HepG2 (cell line): ENCODE measurements around the gene MIA2. TPM values are rescaled to one million over a fixed set of nuclear protein-coding genes. Genes with fewer than 3 reads are reported as not detected.

Experiments
- FOXK1 ChIP-seq: sonication (generic); formaldehyde crosslinking; IDR thresholded peaks from 2 replicates; pipeline ENCODE4 v1.4.0; 2020; ENCODE audit warnings: low read depth, missing genetic modification reagents, borderline replicate concordance
- MED13 ChIP-seq: sonication (generic); formaldehyde crosslinking; IDR thresholded peaks from 2 replicates; pipeline ENCODE4 v1.5.0; 2020; ENCODE audit warnings: missing genetic modification reagents
- RAD51 ChIP-seq: fragments of 450-650 bp; IDR thresholded peaks from 2 replicates; pipeline ENCODE4 v1.6.1; 2016; ENCODE audit warnings: borderline replicate concordance
- SAFB2 ChIP-seq: sonication (generic); formaldehyde crosslinking; IDR thresholded peaks from 2 replicates; pipeline ENCODE4 v1.5.1; 2020; ENCODE audit warnings: missing genetic modification reagents, low read depth, mild to moderate bottlenecking, borderline replicate concordance
- ZNF274 ChIP-seq: sonication (generic); formaldehyde crosslinking; IDR thresholded peaks from 2 replicates; pipeline ENCODE4 v1.5.1; 2020; ENCODE audit warnings: mild to moderate bottlenecking, missing genetic modification reagents
- ZNF550 ChIP-seq: sonication (generic); formaldehyde crosslinking; IDR thresholded peaks from 2 replicates; pipeline ENCODE4 v1.4.0; 2020; ENCODE audit warnings: mild to moderate bottlenecking, missing genetic modification reagents, borderline replicate concordance
- polyA plus RNA-seq, 8 experiments: library from polyadenylated mRNA; depleted of rRNA in 3 of 8; stranded (reverse) in 7 of 8; unstranded in 1 of 8; fragments of >200 nt; fragmentation: Illumina TruSeq in 4 of 8; extraction: Trizol in 4 of 8; gene quantifications; 2 replicates each; pipeline versions ENCODE4 v1.2.1 to v1.2.3, GENCODE V29; 2011 to 2016; ENCODE audit warnings: low read depth in 4 of 8, missing spikeins in 1 of 8, mixed read lengths in 1 of 8; ENCODE audit not compliant: insufficient read depth in 1 of 8
- total RNA-seq, 5 experiments: library from RNA; depleted of rRNA; stranded (reverse); fragments of >200 nt; fragmentation: Illumina TruSeq; extraction: Trizol; gene quantifications; 2 replicates each; pipeline ENCODE4 v1.2.3, GENCODE V29; 2016; ENCODE audit warnings: low read depth in 1 of 5
- TF ChIP-seq, protein P1 (sequence below): sonication (generic); formaldehyde crosslinking; IDR thresholded peaks from 2 replicates; pipeline ENCODE4 v1.4.0; 2020; ENCODE audit warnings: mild to moderate bottlenecking, missing genetic modification reagents
- TF ChIP-seq, protein P2 (sequence below): sonication (generic); formaldehyde crosslinking; IDR thresholded peaks from 2 replicates; pipeline ENCODE4 v1.5.0; 2020; ENCODE audit warnings: mild to moderate bottlenecking, missing genetic modification reagents
- TF ChIP-seq, protein P3 (sequence below): sonication (generic); formaldehyde crosslinking; IDR thresholded peaks from 2 replicates; pipeline ENCODE4 v1.4.0; 2020; ENCODE audit warnings: missing genetic modification reagents
- TF ChIP-seq, protein P4 (sequence below): sonication (generic); formaldehyde crosslinking; IDR thresholded peaks from 2 replicates; pipeline ENCODE4 v1.8.1; 2023; ENCODE audit warnings: mild to moderate bottlenecking, inconsistent platforms, moderate library complexity, missing genetic modification reagents, borderline replicate concordance
- TF ChIP-seq, protein P5 (sequence below): sonication (generic); formaldehyde crosslinking; IDR thresholded peaks from 2 replicates; pipeline ENCODE4 v1.4.0; 2020; ENCODE audit warnings: mild to moderate bottlenecking, missing genetic modification reagents
- TF ChIP-seq, protein P6 (sequence below): sonication (generic); formaldehyde crosslinking; IDR thresholded peaks from 2 replicates; pipeline ENCODE4 v1.8.0; 2022; ENCODE audit warnings: mild to moderate bottlenecking, missing genetic modification reagents, borderline replicate concordance
- TF ChIP-seq, protein P7 (sequence below): IDR thresholded peaks from 2 replicates; pipeline ENCODE4 v1.6.1; 2012; ENCODE audit warnings: low read length, improper control_type of control experiment

The MIA2 gene
- total and polyA plus RNA-seq, 2 of the 13 experiments (the other 11 are each of a cell fraction or from before 2014, with no cell fraction given): 134 to 158 TPM

DNA sequence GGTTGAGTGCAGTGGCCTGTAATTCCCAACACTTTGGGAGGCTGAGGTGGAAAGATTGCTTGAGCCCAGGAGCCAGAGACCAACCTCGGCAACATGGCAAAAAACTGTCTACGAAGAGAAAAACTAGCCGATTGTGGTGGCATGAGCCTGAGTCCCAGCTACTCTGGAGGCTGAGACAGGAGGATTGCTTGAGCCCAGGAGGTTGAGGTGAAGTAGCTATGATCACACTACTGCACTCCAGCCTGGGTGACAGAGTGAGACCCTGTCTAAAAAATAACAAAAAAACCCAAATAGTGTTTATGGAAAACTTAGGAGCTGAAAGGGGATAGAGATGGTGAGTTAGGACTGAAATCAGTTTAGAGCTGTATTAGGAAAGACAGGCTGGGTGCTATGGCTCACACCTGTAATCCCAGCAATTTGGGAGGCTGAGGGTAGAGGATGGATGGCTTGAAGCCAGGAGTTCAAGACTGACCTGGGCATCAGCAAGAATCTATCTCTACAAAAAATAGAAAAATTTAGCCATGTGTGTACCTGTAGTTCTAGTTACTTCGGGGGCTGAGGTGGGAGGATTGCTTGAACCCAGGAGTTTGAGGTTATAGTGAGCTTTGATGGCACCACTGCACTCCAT, 49.0 kb upstream of the MIA2 start (continued):
- TF ChIP-seq FOXK1 (CRISPR knock-in tag) (no peak), SAFB2 (CRISPR knock-in tag) (no peak; the same call in 1 of the 2 replicates), ZNF274 (no peak), ZNF550 (CRISPR knock-in tag) (no peak), RAD51 (no peak), MED13 (CRISPR knock-in tag) (no peak)
- TF ChIP-seq, protein P1, sequence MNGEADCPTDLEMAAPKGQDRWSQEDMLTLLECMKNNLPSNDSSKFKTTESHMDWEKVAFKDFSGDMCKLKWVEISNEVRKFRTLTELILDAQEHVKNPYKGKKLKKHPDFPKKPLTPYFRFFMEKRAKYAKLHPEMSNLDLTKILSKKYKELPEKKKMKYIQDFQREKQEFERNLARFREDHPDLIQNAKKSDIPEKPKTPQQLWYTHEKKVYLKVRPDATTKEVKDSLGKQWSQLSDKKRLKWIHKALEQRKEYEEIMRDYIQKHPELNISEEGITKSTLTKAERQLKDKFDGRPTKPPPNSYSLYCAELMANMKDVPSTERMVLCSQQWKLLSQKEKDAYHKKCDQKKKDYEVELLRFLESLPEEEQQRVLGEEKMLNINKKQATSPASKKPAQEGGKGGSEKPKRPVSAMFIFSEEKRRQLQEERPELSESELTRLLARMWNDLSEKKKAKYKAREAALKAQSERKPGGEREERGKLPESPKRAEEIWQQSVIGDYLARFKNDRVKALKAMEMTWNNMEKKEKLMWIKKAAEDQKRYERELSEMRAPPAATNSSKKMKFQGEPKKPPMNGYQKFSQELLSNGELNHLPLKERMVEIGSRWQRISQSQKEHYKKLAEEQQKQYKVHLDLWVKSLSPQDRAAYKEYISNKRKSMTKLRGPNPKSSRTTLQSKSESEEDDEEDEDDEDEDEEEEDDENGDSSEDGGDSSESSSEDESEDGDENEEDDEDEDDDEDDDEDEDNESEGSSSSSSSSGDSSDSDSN: no peak
- TF ChIP-seq, protein P2, sequence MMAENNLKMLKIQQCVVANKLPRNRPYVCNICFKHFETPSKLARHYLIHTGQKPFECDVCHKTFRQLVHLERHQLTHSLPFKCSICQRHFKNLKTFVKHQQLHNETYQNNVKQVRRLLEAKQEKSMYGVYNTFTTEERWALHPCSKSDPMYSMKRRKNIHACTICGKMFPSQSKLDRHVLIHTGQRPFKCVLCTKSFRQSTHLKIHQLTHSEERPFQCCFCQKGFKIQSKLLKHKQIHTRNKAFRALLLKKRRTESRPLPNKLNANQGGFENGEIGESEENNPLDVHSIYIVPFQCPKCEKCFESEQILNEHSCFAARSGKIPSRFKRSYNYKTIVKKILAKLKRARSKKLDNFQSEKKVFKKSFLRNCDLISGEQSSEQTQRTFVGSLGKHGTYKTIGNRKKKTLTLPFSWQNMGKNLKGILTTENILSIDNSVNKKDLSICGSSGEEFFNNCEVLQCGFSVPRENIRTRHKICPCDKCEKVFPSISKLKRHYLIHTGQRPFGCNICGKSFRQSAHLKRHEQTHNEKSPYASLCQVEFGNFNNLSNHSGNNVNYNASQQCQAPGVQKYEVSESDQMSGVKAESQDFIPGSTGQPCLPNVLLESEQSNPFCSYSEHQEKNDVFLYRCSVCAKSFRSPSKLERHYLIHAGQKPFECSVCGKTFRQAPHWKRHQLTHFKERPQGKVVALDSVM (CRISPR knock-in tag): peak; percentile 85
- TF ChIP-seq, protein P3, sequence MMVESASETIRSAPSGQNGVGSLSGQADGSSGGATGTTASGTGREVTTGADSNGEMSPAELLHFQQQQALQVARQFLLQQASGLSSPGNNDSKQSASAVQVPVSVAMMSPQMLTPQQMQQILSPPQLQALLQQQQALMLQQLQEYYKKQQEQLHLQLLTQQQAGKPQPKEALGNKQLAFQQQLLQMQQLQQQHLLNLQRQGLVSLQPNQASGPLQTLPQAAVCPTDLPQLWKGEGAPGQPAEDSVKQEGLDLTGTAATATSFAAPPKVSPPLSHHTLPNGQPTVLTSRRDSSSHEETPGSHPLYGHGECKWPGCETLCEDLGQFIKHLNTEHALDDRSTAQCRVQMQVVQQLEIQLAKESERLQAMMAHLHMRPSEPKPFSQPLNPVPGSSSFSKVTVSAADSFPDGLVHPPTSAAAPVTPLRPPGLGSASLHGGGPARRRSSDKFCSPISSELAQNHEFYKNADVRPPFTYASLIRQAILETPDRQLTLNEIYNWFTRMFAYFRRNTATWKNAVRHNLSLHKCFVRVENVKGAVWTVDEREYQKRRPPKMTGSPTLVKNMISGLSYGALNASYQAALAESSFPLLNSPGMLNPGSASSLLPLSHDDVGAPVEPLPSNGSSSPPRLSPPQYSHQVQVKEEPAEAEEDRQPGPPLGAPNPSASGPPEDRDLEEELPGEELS (CRISPR knock-in tag): no peak
- TF ChIP-seq, protein P4, sequence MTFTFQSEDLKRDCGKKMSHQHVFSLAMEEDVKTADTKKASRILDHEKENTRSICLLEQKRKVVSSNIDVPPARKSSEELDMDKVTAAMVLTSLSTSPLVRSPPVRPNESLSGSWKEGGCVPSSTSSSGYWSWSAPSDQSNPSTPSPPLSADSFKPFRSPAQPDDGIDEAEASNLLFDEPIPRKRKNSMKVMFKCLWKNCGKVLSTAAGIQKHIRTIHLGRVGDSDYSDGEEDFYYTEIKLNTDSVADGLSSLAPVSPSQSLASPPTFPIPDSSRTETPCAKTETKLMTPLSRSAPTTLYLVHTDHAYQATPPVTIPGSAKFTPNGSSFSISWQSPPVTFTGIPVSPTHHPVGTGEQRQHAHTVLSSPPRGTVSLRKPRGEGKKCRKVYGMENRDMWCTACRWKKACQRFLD (CRISPR knock-in tag): no peak
- TF ChIP-seq, protein P5, sequence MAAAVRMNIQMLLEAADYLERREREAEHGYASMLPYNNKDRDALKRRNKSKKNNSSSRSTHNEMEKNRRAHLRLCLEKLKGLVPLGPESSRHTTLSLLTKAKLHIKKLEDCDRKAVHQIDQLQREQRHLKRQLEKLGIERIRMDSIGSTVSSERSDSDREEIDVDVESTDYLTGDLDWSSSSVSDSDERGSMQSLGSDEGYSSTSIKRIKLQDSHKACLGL (CRISPR knock-in tag): no peak
- TF ChIP-seq, protein P6, sequence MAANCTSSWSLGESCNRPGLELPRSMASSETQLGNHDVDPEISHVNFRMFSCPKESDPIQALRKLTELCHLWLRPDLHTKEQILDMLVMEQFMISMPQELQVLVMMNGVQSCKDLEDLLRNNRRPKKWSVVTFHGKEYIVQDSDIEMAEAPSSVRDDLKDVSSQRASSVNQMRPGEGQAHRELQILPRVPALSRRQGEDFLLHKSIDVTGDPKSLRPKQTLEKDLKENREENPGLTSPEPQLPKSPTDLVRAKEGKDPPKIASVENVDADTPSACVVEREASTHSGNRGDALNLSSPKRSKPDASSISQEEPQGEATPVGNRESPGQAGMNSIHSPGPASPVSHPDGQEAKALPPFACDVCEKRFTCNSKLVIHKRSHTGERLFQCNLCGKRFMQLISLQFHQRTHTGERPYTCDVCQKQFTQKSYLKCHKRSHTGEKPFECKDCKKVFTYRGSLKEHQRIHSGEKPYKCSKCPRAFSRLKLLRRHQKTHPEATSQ (CRISPR knock-in tag): no peak
- TF ChIP-seq, protein P7, sequence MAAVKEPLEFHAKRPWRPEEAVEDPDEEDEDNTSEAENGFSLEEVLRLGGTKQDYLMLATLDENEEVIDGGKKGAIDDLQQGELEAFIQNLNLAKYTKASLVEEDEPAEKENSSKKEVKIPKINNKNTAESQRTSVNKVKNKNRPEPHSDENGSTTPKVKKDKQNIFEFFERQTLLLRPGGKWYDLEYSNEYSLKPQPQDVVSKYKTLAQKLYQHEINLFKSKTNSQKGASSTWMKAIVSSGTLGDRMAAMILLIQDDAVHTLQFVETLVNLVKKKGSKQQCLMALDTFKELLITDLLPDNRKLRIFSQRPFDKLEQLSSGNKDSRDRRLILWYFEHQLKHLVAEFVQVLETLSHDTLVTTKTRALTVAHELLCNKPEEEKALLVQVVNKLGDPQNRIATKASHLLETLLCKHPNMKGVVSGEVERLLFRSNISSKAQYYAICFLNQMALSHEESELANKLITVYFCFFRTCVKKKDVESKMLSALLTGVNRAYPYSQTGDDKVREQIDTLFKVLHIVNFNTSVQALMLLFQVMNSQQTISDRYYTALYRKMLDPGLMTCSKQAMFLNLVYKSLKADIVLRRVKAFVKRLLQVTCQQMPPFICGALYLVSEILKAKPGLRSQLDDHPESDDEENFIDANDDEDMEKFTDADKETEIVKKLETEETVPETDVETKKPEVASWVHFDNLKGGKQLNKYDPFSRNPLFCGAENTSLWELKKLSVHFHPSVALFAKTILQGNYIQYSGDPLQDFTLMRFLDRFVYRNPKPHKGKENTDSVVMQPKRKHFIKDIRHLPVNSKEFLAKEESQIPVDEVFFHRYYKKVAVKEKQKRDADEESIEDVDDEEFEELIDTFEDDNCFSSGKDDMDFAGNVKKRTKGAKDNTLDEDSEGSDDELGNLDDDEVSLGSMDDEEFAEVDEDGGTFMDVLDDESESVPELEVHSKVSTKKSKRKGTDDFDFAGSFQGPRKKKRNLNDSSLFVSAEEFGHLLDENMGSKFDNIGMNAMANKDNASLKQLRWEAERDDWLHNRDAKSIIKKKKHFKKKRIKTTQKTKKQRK: no peak
